ENCODE data around the gene STIMATE.

The STIMATE gene

GRCh38 chr3:52892290-52892624, 5.1 kb downstream of the STIMATE start:
- DNase-seq: no peak
- Mint-ChIP-seq H3K9me3 (no peaks in the 10 kb centered on the region), H3K4me3 (no peak overlapping the region), H3K27ac (no peak overlapping the region), H3K27me3 (ENCODE audit: low read depth, poor library complexity) (peaks cover 6% of the 10 kb centered on the region), H3K4me1 (peaks cover 19% of the 10 kb centered on the region), H3K36me3 (ENCODE audit: low read depth) (no peaks in the 10 kb centered on the region)
- TF ChIP-seq CTCF (IDR thresholded peaks at IDR 0.05): no peak

GRCh38 chr3:52891615-52892081, 5.7 kb downstream of the STIMATE start:
- DNase-seq: no peak
- Mint-ChIP-seq H3K36me3 (ENCODE audit: low read depth) (no peaks in the 10 kb centered on the region), H3K27ac (no peak overlapping the region), H3K9me3 (no peaks in the 10 kb centered on the region), H3K27me3 (ENCODE audit: low read depth, poor library complexity) (peaks cover 6% of the 10 kb centered on the region), H3K4me1 (peaks cover 15% of the 10 kb centered on the region), H3K4me3 (no peak overlapping the region)
- TF ChIP-seq CTCF (IDR thresholded peaks at IDR 0.05): no peak

GRCh38 chr3:52891164-52891563, 6.2 kb downstream of the STIMATE start:
- TF ChIP-seq CTCF (IDR thresholded peaks at IDR 0.05): no peak
- H3K27ac Mint-ChIP-seq: no peak overlapping the region
- no peak overlapping the region for H3K4me3 Mint-ChIP-seq
- no peaks in the 10 kb centered on the region for H3K36me3 Mint-ChIP-seq (ENCODE audit: low read depth)
- DNase-seq: no peak
- peaks cover 10% of the 10 kb centered on the region for H3K4me1 Mint-ChIP-seq
- H3K27me3 Mint-ChIP-seq (ENCODE audit: low read depth, poor library complexity): peaks cover 6% of the 10 kb centered on the region
- no peaks in the 10 kb centered on the region for H3K9me3 Mint-ChIP-seq

GRCh38 chr3:52890735-52891134, 6.6 kb downstream of the STIMATE start:
- no peak for TF ChIP-seq CTCF (IDR thresholded peaks at IDR 0.05)
- Mint-ChIP-seq H3K27me3 (ENCODE audit: low read depth, poor library complexity) (peaks cover 2% of the 10 kb centered on the region), H3K36me3 (ENCODE audit: low read depth) (peaks cover 2% of the 10 kb centered on the region), H3K4me3 (no peak overlapping the region), H3K9me3 (peaks cover 2% of the 10 kb centered on the region), H3K27ac (no peak overlapping the region), H3K4me1 (peaks cover 6% of the 10 kb centered on the region)
- DNase-seq: no peak

- no peak overlapping the region for H3K4me3 Mint-ChIP-seq
- peaks cover 9% of the 10 kb centered on the region for H3K9me3 Mint-ChIP-seq
- no peak overlapping the region for H3K27ac Mint-ChIP-seq
- DNase-seq: no peak
- H3K27me3 Mint-ChIP-seq (ENCODE audit: low read depth, poor library complexity): no peaks in the 10 kb centered on the region
- peaks cover 11% of the 10 kb centered on the region for H3K36me3 Mint-ChIP-seq (ENCODE audit: low read depth)
- no peaks in the 10 kb centered on the region for H3K4me1 Mint-ChIP-seq
- TF ChIP-seq CTCF (IDR thresholded peaks at IDR 0.05): no peak
Observed at GRCh38 chr3:52889901-52890300, 7.4 kb downstream of the STIMATE start.

GRCh38 chr3:52887166-52887565, 10.2 kb downstream of the STIMATE start:
- DNase-seq: no peak
- Mint-ChIP-seq H3K27ac (no peak overlapping the region), H3K36me3 (ENCODE audit: low read depth) (peaks cover 16% of the 10 kb centered on the region), H3K4me1 (peaks cover under 1% of the 10 kb centered on the region), H3K9me3 (peaks cover 11% of the 10 kb centered on the region), H3K4me3 (no peak overlapping the region), H3K27me3 (ENCODE audit: low read depth, poor library complexity) (no peaks in the 10 kb centered on the region)
- TF ChIP-seq CTCF (IDR thresholded peaks at IDR 0.05): no peak

All from nephron progenitor cell (in vitro differentiated cells).